Esophagus squamous epithelium (tissue), 5 donors: Measurements from ENCODE around the gene CDIP1. TPM values are rescaled to one million over a fixed set of nuclear protein-coding genes. Genes with fewer than 3 reads are reported as not detected.

Experiments used
- DNase-seq: peaks from one replicate; lab custom pipeline; 2025; lab: John Stamatoyannopoulos, UW
- H3K27ac ChIP-seq, 4 donors: fragments of 200-600 bp; sonication (generic); one replicate each; pipeline ENCODE4 v1.5.1; 2016 to 2019; ENCODE audit warnings: mild to moderate bottlenecking in 1 of 4
- H3K27me3 ChIP-seq, 4 donors: fragments of 200-600 bp; sonication (generic); 1 replicate in 3 of 4; 2 replicates in 1 of 4; pipeline versions ENCODE4 v1.5.1 to v1.6.0; 2017 to 2021; ENCODE audit warnings: antibody characterized with exemption in 1 of 4
- H3K36me3 ChIP-seq, 3 donors: fragments of 200-600 bp; sonication (generic); one replicate each; pipeline ENCODE4 v1.5.1; 2016 to 2019
- H3K4me1 ChIP-seq, 3 donors: fragments of 200-600 bp; sonication (generic); one replicate each; pipeline ENCODE4 v1.5.1; 2017 to 2019
- H3K4me3 ChIP-seq, 4 donors: fragments of 200-600 bp; sonication (generic); 1 replicate in 3 of 4; 2 replicates in 1 of 4; pipeline ENCODE4 v1.5.1; 2016 to 2019; ENCODE audit warnings: mild to moderate bottlenecking in 2 of 4, moderate library complexity in 1 of 4
- H3K9me3 ChIP-seq, 3 donors: fragments of 200-600 bp; sonication (generic); one replicate each; pipeline ENCODE4 v1.5.1; 2016 to 2019
- POLR2A ChIP-seq, 4 donors: fragments of 450-650 bp; IDR thresholded peaks; one replicate each; pipeline ENCODE4 v1.6.1; 2017; ENCODE audit warnings: antibody characterized with exemption in 4 of 4, mild to moderate bottlenecking in 4 of 4, moderate library complexity in 3 of 4
- WGBS, 2 donors: methylation state at CpG; one replicate each; pipeline ENCODE4 v1.1.5; 2018; 5-methylcytosine and 5-hydroxymethylcytosine counted together
- intact Hi-C: fragments of 100-400 bp; cut with DNase I; formaldehyde crosslinking; loops from one replicate; pipeline ENCODE4 v1.15.0; 2022
- total RNA-seq, 4 donors: library from RNA; depleted of rRNA; stranded (reverse); fragments of >200 nt; gene quantifications; one replicate each; pipeline ENCODE4 v1.1.0, GENCODE V29; 2016
- TF ChIP-seq, protein P1 (sequence below), 6 experiments: fragments of 450-650 bp in 4 of 6; fragments of 200-600 bp in 2 of 6; sonication (generic) in 2 of 6; IDR thresholded peaks; one replicate each; pipeline ENCODE4 v1.5.1; 2016 to 2019; ENCODE audit warnings: antibody characterized with exemption in 6 of 6, mild to moderate bottlenecking in 4 of 6, moderate library complexity in 4 of 6
- donor health status: DM: yes; HTN: yes; CAD: no.

CDIP1 gene
- total RNA-seq, 4 donors from 2014 or later, result 10.2 to 26.5 (median 16.5) TPM

DNA sequence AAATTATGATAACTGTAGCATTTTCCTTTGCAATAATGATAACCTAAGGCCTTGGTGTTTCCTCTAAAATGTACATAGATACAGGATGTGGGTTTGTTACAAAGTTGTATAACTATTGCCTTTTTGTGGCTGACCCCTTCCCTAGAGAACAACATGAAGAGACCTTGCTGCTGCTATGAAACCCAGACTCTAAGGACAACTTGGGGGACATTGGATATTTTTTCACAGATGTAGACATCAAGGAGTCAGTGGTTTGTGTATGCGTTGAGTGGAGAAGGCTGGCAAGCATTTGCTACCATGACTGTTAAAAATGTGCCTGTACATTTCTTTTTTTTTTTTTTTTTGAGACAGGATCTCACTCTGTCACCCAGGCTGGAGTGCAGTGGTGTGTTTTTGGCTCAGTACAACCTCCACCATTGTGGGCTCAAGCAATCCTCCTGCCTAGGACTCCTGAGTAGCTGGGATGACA lies 50.0 kb downstream of the CDIP1 start:
- peaks cover 0 to 62% (median 3%) of the 10 kb centered on the region in 3 donors for H3K36me3 ChIP-seq
- TF ChIP-seq POLR2A (IDR thresholded peaks at IDR 0.05), result no peak
- TF ChIP-seq, protein P1, sequence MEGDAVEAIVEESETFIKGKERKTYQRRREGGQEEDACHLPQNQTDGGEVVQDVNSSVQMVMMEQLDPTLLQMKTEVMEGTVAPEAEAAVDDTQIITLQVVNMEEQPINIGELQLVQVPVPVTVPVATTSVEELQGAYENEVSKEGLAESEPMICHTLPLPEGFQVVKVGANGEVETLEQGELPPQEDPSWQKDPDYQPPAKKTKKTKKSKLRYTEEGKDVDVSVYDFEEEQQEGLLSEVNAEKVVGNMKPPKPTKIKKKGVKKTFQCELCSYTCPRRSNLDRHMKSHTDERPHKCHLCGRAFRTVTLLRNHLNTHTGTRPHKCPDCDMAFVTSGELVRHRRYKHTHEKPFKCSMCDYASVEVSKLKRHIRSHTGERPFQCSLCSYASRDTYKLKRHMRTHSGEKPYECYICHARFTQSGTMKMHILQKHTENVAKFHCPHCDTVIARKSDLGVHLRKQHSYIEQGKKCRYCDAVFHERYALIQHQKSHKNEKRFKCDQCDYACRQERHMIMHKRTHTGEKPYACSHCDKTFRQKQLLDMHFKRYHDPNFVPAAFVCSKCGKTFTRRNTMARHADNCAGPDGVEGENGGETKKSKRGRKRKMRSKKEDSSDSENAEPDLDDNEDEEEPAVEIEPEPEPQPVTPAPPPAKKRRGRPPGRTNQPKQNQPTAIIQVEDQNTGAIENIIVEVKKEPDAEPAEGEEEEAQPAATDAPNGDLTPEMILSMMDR (IDR thresholded peaks at IDR 0.05), result no peak
- intact Hi-C loops, result no loop called here
- WGBS, 2 donors, result 62 to 67% methylated on average over 1 of the region's 1 CpG
- no peak overlapping the region for H3K4me3 ChIP-seq
- no peaks in the 10 kb centered on the region for H3K9me3 ChIP-seq
- no peaks in the 10 kb centered on the region for H3K27me3 ChIP-seq
- DNase-seq, result no peak
- H3K27ac ChIP-seq, result peak overlapping the region; percentile 13 to 65 (median 59)
- peaks cover 0 to 39% (median 26%) of the 10 kb centered on the region in 3 donors for H3K4me1 ChIP-seq

DNA sequence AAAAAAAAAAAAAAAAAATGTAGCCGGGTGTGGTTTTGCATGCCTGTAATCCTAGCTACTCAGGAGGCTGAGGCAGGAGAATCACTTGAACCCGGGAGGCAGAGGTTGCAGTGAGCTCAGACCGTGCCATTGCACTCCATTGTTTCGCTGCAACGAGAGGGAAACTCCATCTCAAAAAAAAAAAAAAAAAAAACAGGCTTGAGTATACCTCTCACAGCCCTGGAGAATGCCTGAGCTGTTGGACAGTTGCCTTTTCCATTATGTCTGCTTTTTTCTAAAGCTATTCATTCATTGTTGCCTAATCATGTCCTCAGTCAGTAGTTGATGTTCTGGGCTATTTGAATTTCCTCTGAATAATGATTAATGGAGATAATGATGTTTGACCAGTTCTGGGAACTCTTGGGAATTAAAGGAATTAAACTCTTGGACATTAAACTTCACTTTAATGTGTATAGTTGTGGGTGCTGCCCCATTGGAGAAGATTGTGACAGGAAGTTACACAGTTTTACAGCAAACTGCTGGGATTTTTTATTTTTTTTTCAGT lies 50.5 kb downstream of the CDIP1 start:
- no peak for TF ChIP-seq POLR2A (IDR thresholded peaks at IDR 0.05)
- TF ChIP-seq, protein P1 (IDR thresholded peaks at IDR 0.05), result no peak
- DNase-seq, result no peak
- Histone ChIP-seq H3K27me3 (no peaks in the 10 kb centered on the region), H3K9me3 (no peaks in the 10 kb centered on the region), H3K27ac (peak overlapping the region in 3 of 4 donors; percentile 56 to 65 (median 62)), H3K4me3 (no peak overlapping the region), H3K4me1 (peaks cover 0 to 39% (median 26%) of the 10 kb centered on the region in 3 donors), H3K36me3 (peaks cover 0 to 67% (median 3%) of the 10 kb centered on the region in 3 donors)
- WGBS, 2 donors, result 32 to 45% methylated on average over 5 of the region's 5 CpGs
- intact Hi-C loops, result no loop called here

DNA sequence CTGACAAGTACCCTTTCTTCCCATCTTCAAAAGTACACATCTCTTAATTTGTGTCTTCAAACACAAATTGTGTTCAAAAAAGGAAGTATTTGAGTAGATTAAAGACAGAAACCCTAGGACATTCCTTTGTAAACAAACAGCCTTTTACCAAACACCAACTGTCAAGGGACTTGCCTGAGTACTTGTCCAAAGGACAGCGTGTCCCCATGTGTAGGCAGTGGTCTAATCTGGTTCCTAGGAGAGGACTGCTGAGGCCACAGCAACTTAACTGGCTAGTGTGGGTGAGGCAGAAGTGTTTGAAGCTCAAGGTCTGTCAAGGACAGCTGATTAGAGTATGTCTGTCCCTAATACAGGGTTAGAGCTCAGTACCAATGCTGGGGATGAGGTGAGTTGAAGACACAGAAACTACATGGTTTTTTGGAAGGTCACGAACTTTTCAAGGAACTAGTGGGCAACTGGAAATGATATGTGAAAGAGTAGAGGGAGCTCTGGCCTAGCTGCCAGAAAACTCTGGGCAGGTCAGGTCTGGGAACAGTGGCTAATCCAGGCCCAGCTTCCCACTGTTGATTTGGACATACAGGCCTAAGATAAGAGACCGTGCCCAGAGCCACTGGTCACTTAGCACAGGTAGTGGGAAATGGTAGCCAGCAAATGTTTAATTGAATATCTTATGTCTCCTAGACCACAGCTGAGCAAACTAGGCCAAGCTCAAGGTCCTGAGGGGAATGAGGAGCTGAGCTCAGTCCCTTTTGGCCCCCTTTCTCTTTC lies 52.3 kb downstream of the CDIP1 start:
- DNase-seq, result no peak
- TF ChIP-seq POLR2A (IDR thresholded peaks at IDR 0.05), result no peak
- TF ChIP-seq, protein P1 (IDR thresholded peaks at IDR 0.05), result no peak
- Histone ChIP-seq H3K4me3 (no peak overlapping the region), H3K4me1 (peaks cover 0 to 46% (median 26%) of the 10 kb centered on the region in 3 donors), H3K36me3 (peaks cover 0 to 62% (median 3%) of the 10 kb centered on the region in 3 donors), H3K9me3 (no peaks in the 10 kb centered on the region), H3K27me3 (no peaks in the 10 kb centered on the region), H3K27ac (peak overlapping the region; percentile 15 to 70 (median 62))
- WGBS, 2 donors, result 85 to 86% methylated on average over 3 of the region's 3 CpGs
- intact Hi-C loops, result no loop called here

DNA sequence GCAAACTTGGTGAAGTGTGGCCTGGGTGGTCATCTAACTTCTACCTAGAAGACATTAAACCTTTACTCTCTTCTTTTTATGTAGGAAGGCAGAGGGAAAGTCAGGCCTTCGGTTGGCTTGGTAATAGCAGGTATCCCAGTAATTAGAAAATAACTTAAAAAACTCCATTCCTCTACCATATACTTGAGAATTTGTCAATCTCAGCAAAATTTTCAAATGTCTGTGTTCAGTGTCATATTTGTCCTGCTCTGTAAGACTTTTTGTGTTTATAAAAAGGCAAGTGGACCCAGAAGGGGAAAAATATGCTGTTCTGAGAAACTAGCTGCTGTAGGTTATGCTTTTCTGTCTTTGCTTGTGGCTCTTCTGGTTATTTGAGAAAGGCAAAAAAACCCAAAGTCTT lies 56.6 kb downstream of the CDIP1 start:
- Histone ChIP-seq H3K27ac (no peak overlapping the region), H3K27me3 (no peaks in the 10 kb centered on the region), H3K4me3 (no peak overlapping the region), H3K4me1 (peaks cover 4 to 39% (median 25%) of the 10 kb centered on the region in 3 donors), H3K36me3 (peaks cover 0 to 39% (median 3%) of the 10 kb centered on the region in 3 donors), H3K9me3 (no peaks in the 10 kb centered on the region)
- 82 to 88% methylated on average over 1 of the region's 1 CpG for WGBS, 2 donors
- intact Hi-C loops, result no loop called here
- TF ChIP-seq POLR2A (IDR thresholded peaks at IDR 0.05), result no peak
- TF ChIP-seq, protein P1 (IDR thresholded peaks at IDR 0.05), result no peak
- no peak for DNase-seq

DNA sequence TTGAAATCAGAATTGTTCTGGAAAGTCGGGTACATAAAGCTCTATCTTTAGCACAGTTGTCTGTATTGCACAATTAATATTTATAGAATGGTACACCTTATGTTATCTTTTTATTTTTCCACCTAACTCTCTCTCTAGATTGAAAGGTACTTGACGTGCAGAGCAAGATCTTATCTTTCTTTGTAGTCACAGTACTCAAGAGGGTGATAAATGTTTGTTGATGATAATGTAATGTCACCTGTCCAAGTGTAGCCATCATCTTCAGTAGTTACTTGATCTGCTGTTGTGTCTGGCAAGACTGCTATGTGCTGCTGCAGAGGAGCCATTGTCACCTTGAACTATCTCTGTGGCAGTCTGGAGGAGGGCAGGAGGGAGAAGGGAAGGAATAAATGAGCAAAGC lies 57.0 kb downstream of the CDIP1 start:
- TF ChIP-seq, protein P1 (IDR thresholded peaks at IDR 0.05), result no peak
- no peak for TF ChIP-seq POLR2A (IDR thresholded peaks at IDR 0.05)
- no peaks in the 10 kb centered on the region for H3K27me3 ChIP-seq
- peaks cover 0 to 35% (median 3%) of the 10 kb centered on the region in 3 donors for H3K36me3 ChIP-seq
- H3K4me1 ChIP-seq, result peaks cover 4 to 39% (median 21%) of the 10 kb centered on the region in 3 donors
- H3K9me3 ChIP-seq, result no peaks in the 10 kb centered on the region
- no peak overlapping the region for H3K27ac ChIP-seq
- H3K4me3 ChIP-seq, result no peak overlapping the region
- WGBS, 2 donors, result 67 to 82% methylated on average over 2 of the region's 2 CpGs
- intact Hi-C loops, result no loop called here
- DNase-seq, result no peak
